GM18505 (cell line): ENCODE data around the gene TBC1D3L.
"Not testable (repeated sequence)": the region's sequence is repeated elsewhere in the genome, so short reads cannot be mapped to it uniquely, and the experiment has no call there.

Experiments used
- ATAC-seq: cut with Tn5 transposase; IDR thresholded peaks from one replicate; pipeline ENCODE4 v1.9.1; 2021; ENCODE audit not compliant: unreplicated experiment

TBC1D3L gene

GRCh38 chr17:37988960-37989359, at the start of gene TBC1D3L:
TBC1D3L (minus strand) TSS chr17:37989060; CDS start chr17:37987520, 1,540 bp downstream.
- not testable (repeated sequence) for ATAC-seq

DNA sequence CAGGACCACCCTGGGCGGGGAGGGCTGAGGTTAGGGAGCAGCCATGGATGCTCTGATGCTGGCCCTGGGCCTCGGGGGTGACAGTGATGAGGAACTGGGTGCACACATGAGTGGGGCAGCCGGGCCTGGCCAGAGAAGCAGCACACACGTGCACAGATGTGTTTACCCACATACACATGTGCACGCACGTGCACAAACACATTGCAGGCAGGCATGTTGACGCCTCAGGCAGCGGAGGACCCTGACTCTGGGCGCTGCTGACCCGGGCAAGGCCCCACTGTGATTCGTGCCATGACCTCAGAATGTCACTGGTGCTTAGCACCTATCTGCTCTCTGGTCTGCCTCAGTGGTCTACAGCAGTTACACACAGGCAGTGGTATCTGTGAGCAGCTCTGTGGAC, 14.8 kb upstream of the TBC1D3L start, which contains the start of gene TBC1D3D:
Gene TBC1D3D (plus strand): TSS at position 301 of the 400 bp plus-strand sequence. CDS start 1,585 bp downstream, outside the sequence.
- ATAC-seq = not testable (repeated sequence)
